D721Med (cell line): Measurements from ENCODE around the gene GALNT18.

Source experiments
- DNase-seq: peaks from one replicate; pipeline ENCODE4 v3.0.0; 2011; ENCODE audit warnings: low spot score; ENCODE audit not compliant: insufficient read length
- FAIRE-seq: peaks from 2 replicates; lab custom pipeline; 2011; peaks lifted over from hg19 to GRCh38; lab: Jason Lieb, UNC
- CTCF ChIP-seq: IDR thresholded peaks from 2 replicates; pipeline ENCODE4 v1.5.1; 2012; ENCODE audit warnings: mild to moderate bottlenecking, control low read depth; ENCODE audit not compliant: insufficient read depth; ENCODE audit errors: missing control alignments

Gene GALNT18

DNA sequence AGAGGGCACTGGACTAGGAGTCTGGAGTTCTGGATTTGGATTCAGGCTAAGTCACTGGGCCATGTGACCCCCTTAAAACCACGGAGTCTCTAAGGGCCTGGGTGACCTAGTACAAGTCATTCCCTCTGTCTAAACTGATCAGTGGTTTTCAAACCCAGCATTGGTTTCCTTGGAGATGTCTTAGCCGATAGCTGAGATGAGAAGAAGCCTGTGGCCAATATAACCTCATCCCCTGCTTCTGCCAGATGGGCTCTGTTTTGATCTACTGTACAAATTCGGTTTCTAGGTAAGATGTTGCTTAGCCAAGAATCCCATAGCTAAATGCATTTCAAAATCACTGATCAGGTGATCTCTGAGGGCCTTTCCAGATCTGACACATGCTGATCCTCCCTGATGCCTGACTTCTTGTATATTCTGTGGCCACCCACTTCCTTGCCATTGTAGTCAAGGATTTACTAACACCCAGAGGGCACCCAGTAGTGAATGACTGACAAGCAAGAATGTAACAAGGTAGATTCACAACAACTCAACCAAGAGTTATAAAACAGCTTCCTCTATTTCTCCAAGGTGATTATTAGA, 53.1 kb downstream of the GALNT18 start:
- FAIRE-seq: no peak
- TF ChIP-seq CTCF: no peak
- no peak for DNase-seq

- FAIRE-seq: no peak
- no peak for TF ChIP-seq CTCF
- DNase-seq: no peak
Measured at GRCh38 chr11:11567936-11568650, 53.7 kb downstream of the GALNT18 start.

GRCh38 chr11:11565636-11566035, 56.2 kb downstream of the GALNT18 start:
- DNase-seq: no peak
- no peak for TF ChIP-seq CTCF
- no peak for FAIRE-seq

- FAIRE-seq: no peak
- TF ChIP-seq CTCF: no peak
- no peak for DNase-seq
Measured at GRCh38 chr11:11563200-11563975, 58.4 kb downstream of the GALNT18 start.

- TF ChIP-seq CTCF: no peak
- DNase-seq: no peak
- no peak for FAIRE-seq
Measured at GRCh38 chr11:11561991-11562390, 59.8 kb downstream of the GALNT18 start.

GRCh38 chr11:11558826-11559225, 63.0 kb downstream of the GALNT18 start:
- FAIRE-seq (no peak), DNase-seq (no peak)
- no peak for TF ChIP-seq CTCF
